ENCODE measurements around the gene ADD1. TPM values are rescaled to one million over a fixed set of nuclear protein-coding genes. Genes with fewer than 3 reads are reported as not detected.

Gene ADD1
- total RNA-seq, 1 donor from 2014 or later: 213 TPM

DNA sequence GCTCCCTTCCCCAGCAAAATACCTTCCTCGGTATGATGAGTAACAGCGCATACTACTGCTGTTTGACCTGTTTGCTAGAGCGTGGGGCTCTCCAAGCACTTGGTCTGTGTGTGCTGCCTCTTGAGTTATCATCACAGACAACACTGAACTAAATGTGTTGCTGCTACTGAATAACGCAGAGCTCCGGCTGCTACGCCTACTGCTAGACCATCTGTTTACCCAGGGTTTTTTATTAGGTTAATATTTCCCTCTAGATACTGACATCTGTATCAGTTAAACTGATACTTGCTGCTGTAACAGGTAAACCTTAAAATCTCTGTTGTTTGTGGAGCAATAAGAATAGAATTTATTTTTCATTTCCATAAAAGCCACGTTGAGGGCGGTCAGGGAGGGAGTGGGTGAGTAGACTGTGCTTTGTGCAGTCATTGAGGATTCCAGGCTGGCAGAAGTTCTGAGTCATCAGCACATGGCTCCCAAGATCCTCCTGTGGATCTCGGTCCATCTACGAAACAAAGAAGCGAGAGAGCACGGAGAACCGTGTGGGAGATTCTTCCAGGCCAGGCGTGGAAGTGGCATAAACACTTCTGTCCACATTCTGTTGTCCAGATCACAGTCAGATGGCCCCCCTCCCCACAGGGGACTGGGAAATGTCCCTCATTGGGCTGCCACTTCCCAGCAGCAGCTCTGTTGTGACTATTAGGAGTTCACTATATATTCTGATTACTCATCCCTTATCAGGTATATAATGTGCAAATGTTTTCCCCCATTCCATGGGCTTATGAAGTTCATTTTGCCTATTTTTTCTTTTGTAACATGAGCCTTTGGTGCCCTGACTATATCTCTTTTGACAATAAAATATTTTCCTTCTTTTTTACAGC lies 133.8 kb downstream of the ADD1 start:
- DNase-seq (ENCODE audit: low spot score): no peak
- intact Hi-C loops (cut with DNase I): no loop called here

Other genes with a start within 250 kb of the ADD1 start
- gene TNIP2, start 87.5 kb upstream of the ADD1 start, total RNA-seq: 22.6 TPM
- 19.1 TPM for gene SH3BP2, start 50.8 kb upstream of the ADD1 start, total RNA-seq
- 16.1 TPM for gene NOP14, start 119.6 kb downstream of the ADD1 start, total RNA-seq
- 13.5 TPM for gene GRK4, start 119.7 kb downstream of the ADD1 start, total RNA-seq
- gene HTT-AS, start 230.7 kb downstream of the ADD1 start, total RNA-seq: not detected
- 35.1 TPM for gene HTT, start 230.8 kb downstream of the ADD1 start, total RNA-seq